Duodenal mucosa (tissue), 2 donors: ENCODE data around the gene CTDSP2.

Experiments used
- H3K27ac ChIP-seq: one replicate; pipeline ENCODE4 v1.7.0; 2013; ENCODE audit warnings: low read depth, low read length
- H3K27me3 ChIP-seq, 2 donors: one replicate each; pipeline ENCODE4 v1.7.0; 2013; ENCODE audit warnings: low read length in 2 of 2, control low read depth in 1 of 2; ENCODE audit not compliant: insufficient read depth in 2 of 2, control insufficient read depth in 1 of 2
- H3K36me3 ChIP-seq, 2 donors: one replicate each; pipeline ENCODE4 v1.7.0; 2013; ENCODE audit warnings: low read length in 2 of 2, control low read depth in 1 of 2; ENCODE audit not compliant: insufficient read depth in 2 of 2, control insufficient read depth in 1 of 2
- H3K4me1 ChIP-seq, 2 donors: one replicate each; pipeline ENCODE4 v1.7.0; 2013; ENCODE audit warnings: low read length in 2 of 2, control low read depth in 1 of 2; ENCODE audit not compliant: insufficient read depth in 2 of 2, control insufficient read depth in 1 of 2
- H3K4me3 ChIP-seq, 2 donors: one replicate each; pipeline ENCODE4 v1.7.0; 2013; ENCODE audit warnings: low read length in 2 of 2, low read depth in 1 of 2
- H3K9ac ChIP-seq, 2 donors: one replicate each; pipeline ENCODE4 v1.7.0; 2013; ENCODE audit warnings: low read length in 2 of 2, low read depth in 1 of 2
- H3K9me3 ChIP-seq, 2 donors: one replicate each; pipeline ENCODE4 v1.7.0; 2013; ENCODE audit warnings: low read length in 2 of 2, control low read depth in 1 of 2; ENCODE audit not compliant: control insufficient read depth in 1 of 2

Gene CTDSP2

DNA sequence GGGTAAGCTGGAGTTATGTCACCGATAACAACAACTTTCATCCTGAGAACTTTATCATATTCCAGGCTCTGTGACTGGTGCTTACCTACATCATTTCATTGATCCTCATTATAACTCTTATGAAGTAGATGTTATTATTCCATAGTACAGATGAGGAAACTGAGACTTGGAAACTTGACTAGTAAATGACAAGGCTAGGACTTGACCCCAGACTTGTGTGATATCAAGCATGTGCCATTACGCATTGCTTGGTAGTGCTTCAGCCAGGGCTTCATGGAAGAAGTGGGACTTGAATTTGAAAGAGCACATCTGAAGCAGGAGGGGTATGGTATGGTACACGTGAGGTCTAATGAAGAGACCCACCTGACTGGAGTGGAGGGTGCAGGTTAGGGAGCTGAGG, 39.9 kb downstream of the CTDSP2 start:
- H3K9ac ChIP-seq = no peak overlapping the region
- H3K4me1 ChIP-seq = no peaks in the 10 kb centered on the region
- H3K4me3 ChIP-seq = no peak overlapping the region
- no peak overlapping the region for H3K27ac ChIP-seq
- peaks cover 14 to 43% of the 10 kb centered on the region in 2 donors for H3K36me3 ChIP-seq
- no peaks in the 10 kb centered on the region for H3K27me3 ChIP-seq
- H3K9me3 ChIP-seq = no peaks in the 10 kb centered on the region

DNA sequence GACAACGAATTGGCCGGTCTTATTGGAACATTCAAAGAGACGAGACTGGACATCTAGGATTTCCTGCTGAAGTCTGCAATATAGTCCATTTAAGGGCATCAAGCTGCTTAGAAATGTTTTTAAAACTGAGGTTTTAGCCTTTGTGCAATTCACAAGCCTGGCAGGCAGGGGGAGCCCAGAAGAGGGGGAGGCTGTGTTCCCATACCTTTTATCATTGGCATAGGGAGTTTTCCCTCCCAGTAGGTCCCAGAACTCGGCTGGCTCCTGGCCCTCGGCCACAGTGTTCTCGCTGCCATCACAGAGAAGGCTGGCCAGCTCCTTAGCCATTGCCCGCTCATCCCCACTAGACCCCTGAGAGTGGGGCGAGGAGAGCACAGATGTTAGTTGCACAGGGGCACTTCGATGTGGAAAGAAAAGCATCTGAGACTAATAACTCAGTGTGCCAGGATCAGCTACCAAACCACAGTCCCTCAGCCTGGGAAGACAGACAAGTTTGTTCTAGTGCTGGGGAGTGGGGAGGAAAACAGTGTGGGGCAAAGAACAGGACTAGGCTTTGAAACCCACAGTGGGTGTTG, 43.1 kb downstream of the CTDSP2 start:
- H3K4me1 ChIP-seq = no peaks in the 10 kb centered on the region
- no peak overlapping the region for H3K4me3 ChIP-seq
- H3K27ac ChIP-seq = no peak overlapping the region
- H3K9ac ChIP-seq = no peak overlapping the region
- H3K9me3 ChIP-seq = no peaks in the 10 kb centered on the region
- no peaks in the 10 kb centered on the region for H3K27me3 ChIP-seq
- peaks cover 13 to 50% of the 10 kb centered on the region in 2 donors for H3K36me3 ChIP-seq

- H3K9me3 ChIP-seq = no peaks in the 10 kb centered on the region
- no peak overlapping the region for H3K27ac ChIP-seq
- no peak overlapping the region for H3K4me3 ChIP-seq
- H3K36me3 ChIP-seq = peaks cover 6 to 47% of the 10 kb centered on the region in 2 donors
- no peaks in the 10 kb centered on the region for H3K27me3 ChIP-seq
- H3K4me1 ChIP-seq = no peaks in the 10 kb centered on the region
- H3K9ac ChIP-seq = no peak overlapping the region
Observed at GRCh38 chr12:57802607-57803006, 43.9 kb downstream of the CTDSP2 start.

GRCh38 chr12:57800965-57801364, 45.6 kb downstream of the CTDSP2 start:
- Histone ChIP-seq H3K27me3 (no peaks in the 10 kb centered on the region), H3K36me3 (peaks cover 9 to 47% of the 10 kb centered on the region in 2 donors), H3K27ac (no peak overlapping the region), H3K9ac (no peak overlapping the region), H3K9me3 (no peaks in the 10 kb centered on the region), H3K4me3 (no peak overlapping the region), H3K4me1 (no peaks in the 10 kb centered on the region)

DNA sequence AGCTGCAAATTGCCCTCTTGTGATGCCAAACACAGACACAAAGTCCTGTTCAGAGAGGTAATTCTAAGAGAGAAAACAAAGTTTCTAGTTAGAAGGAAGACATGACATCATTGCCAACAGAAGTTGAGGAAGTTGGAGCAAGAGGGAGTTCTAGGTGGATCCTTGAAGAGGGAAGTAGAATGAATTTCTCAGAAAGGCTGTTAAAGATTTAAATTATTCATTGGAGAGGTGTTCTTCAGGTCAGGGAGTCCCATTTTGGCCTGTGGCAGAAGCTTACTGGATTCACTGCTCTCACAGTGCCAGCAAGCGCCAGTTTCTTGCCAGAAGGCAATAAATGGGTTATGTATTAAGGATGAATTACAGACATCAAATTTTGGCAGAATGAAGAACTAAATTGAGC, 48.6 kb downstream of the CTDSP2 start:
- Histone ChIP-seq H3K4me1 (no peaks in the 10 kb centered on the region), H3K36me3 (peaks cover 15 to 66% of the 10 kb centered on the region in 2 donors), H3K4me3 (no peak overlapping the region), H3K27me3 (no peaks in the 10 kb centered on the region), H3K9me3 (no peaks in the 10 kb centered on the region), H3K9ac (no peak overlapping the region), H3K27ac (no peak overlapping the region)

- Histone ChIP-seq H3K9ac (no peak overlapping the region), H3K27me3 (no peaks in the 10 kb centered on the region), H3K9me3 (no peaks in the 10 kb centered on the region), H3K27ac (no peak overlapping the region), H3K4me1 (no peaks in the 10 kb centered on the region), H3K4me3 (no peak overlapping the region), H3K36me3 (peaks cover 11 to 64% of the 10 kb centered on the region in 2 donors)
Observed at GRCh38 chr12:57796996-57797395, 49.5 kb downstream of the CTDSP2 start.

DNA sequence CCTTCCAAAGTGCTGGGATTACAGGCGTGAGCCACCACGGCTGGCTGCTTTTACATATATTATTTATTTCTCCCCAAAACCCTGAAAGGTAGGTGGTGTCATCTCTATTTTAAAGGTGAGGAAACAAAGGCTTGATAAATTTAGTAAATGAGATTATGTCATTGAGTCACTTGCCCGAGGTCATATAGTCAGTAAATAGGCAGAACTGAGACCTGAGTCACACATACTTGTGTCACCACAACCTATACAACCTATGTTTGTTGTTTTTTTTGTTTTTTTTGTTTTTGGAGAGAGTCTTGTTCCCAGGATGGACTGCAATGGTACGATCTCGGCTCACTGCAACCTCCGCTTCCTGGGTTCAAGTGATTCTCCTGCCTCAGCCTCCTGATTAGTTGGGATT, 51.2 kb downstream of the CTDSP2 start:
- Histone ChIP-seq H3K36me3 (peaks cover 14 to 63% of the 10 kb centered on the region in 2 donors), H3K27me3 (no peaks in the 10 kb centered on the region), H3K4me1 (no peaks in the 10 kb centered on the region), H3K9ac (no peak overlapping the region), H3K9me3 (no peaks in the 10 kb centered on the region), H3K4me3 (no peak overlapping the region), H3K27ac (no peak overlapping the region)

DNA sequence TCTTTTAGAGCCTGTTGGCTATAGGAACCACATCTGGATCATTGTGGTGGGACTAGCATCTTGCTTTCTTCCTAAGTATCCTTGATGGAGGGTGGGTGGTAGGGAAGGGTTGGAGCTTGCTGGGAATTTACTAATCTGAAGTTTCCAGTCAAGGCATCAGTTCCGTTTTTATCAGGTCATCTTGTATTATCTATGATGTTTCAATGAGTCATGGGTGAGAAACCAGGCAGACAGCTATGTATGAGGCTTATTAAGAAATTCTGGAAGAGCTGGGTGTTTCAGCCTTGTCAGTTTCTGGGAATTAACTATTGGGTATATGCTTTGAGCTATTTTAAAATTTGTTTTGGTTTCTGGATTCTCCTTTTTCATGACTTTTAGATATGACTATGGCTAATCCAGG, 52.6 kb downstream of the CTDSP2 start:
- Histone ChIP-seq H3K27me3 (no peaks in the 10 kb centered on the region), H3K9me3 (no peaks in the 10 kb centered on the region), H3K4me3 (no peak overlapping the region), H3K27ac (no peak overlapping the region), H3K4me1 (no peaks in the 10 kb centered on the region), H3K9ac (no peak overlapping the region), H3K36me3 (peaks cover 14 to 67% of the 10 kb centered on the region in 2 donors)

GRCh38 chr12:57783861-57784260, 62.7 kb downstream of the CTDSP2 start:
- Histone ChIP-seq H3K9me3 (no peaks in the 10 kb centered on the region), H3K4me3 (peak overlapping the region in 1 of 2 donors; percentile 4), H3K4me1 (peaks cover 14 to 32% of the 10 kb centered on the region in 2 donors), H3K27me3 (no peaks in the 10 kb centered on the region), H3K9ac (no peak overlapping the region), H3K36me3 (peaks cover 16 to 37% of the 10 kb centered on the region in 2 donors), H3K27ac (no peak overlapping the region)

DNA sequence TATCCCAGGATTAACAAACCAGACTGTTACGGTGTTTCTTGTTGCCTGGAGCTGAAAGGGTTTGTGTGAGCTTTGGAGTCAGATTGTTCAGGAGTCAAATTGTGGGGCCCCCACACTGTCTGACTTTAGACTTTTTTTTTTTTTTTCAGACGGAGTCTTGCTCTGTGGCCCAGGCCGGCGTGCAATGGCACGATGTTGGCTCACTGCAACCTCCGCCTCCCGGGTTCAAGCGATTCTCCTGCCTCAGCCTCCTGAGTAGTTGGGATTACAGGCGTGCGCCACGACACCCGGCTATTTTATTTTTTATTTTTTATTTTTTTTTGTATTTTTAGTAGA, 63.1 kb downstream of the CTDSP2 start:
- H3K9ac ChIP-seq = peak overlapping the region; percentile 86 to 93
- no peaks in the 10 kb centered on the region for H3K27me3 ChIP-seq
- no peak overlapping the region for H3K27ac ChIP-seq
- no peaks in the 10 kb centered on the region for H3K9me3 ChIP-seq
- peak overlapping the region; percentile 94 to 100 for H3K4me3 ChIP-seq
- peaks cover 16 to 33% of the 10 kb centered on the region in 2 donors for H3K36me3 ChIP-seq
- peaks cover 14 to 32% of the 10 kb centered on the region in 2 donors for H3K4me1 ChIP-seq
